ENCODE data around the gene LDB3. TPM values are rescaled to one million over a fixed set of nuclear protein-coding genes. Genes with fewer than 3 reads are reported as not detected.

The LDB3 gene
- total and polyA plus RNA-seq, 2 of the 8 experiments (the other 6 are each of a cell fraction or from before 2014, with no cell fraction given): 0.20 to 0.43 TPM

- TF ChIP-seq POLR2A (IDR thresholded peaks at IDR 0.05; ENCODE audit: control extremely low read depth in 1 of 2, low read depth in 2 of 2, low read length in 2 of 2): no peak
- TF ChIP-seq BACH1 (IDR thresholded peaks at IDR 0.05; ENCODE audit: low read length): no peak
- TF ChIP-seq CBX5 (IDR thresholded peaks at IDR 0.05; ENCODE audit: low read depth, low read length): no peak
- no peak for TF ChIP-seq MAX (IDR thresholded peaks at IDR 0.05)
Observed at GRCh38 chr10:86662186-86663045, 5.9 kb upstream of the LDB3 start (continued).

Measured in H1 (cell line).